Fibroblast of lung (primary cell): ENCODE data around the gene SEC61A1.

Experiments used
- EZH2 ChIP-seq: IDR thresholded peaks from 2 replicates; pipeline ENCODE4 v1.5.1; 2012; ENCODE audit warnings: low read length, control low read depth, mild to moderate bottlenecking; ENCODE audit errors: missing control alignments
- TF ChIP-seq, protein P1 (sequence below), 2 donors: IDR thresholded peaks in 1 of 2; conservative IDR thresholded peaks in 1 of 2; 1 replicate in 1 of 2; 2 replicates in 1 of 2; pipeline ENCODE4 v1.5.1; 2011 to 2012; ENCODE audit warnings: low read length in 2 of 2, control low read depth in 1 of 2, inconsistent platforms in 1 of 2, low read depth in 1 of 2, mild to moderate bottlenecking in 1 of 2

DNA sequence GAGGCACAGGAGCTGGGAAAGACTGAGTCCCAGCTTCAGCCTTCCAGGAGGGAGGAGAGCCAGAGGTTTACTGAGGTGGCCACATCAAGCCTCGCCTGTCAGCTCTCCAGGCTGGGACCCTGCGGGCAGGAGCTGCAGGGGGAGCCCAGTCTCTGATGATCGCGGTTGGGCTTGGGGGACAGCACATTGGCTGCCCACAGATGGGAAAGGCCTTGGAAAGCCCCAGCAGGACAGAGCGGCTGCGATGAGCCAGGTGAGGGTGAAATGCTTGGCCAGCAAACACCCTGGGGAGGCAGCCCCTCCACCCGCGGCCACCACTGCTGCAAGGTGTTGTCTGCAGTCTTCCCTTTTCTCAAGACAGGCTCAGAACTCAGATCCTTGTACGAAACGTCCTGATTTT lies 31.2 kb downstream of the SEC61A1 start:
- TF ChIP-seq EZH2 = no peak
- TF ChIP-seq, protein P1, sequence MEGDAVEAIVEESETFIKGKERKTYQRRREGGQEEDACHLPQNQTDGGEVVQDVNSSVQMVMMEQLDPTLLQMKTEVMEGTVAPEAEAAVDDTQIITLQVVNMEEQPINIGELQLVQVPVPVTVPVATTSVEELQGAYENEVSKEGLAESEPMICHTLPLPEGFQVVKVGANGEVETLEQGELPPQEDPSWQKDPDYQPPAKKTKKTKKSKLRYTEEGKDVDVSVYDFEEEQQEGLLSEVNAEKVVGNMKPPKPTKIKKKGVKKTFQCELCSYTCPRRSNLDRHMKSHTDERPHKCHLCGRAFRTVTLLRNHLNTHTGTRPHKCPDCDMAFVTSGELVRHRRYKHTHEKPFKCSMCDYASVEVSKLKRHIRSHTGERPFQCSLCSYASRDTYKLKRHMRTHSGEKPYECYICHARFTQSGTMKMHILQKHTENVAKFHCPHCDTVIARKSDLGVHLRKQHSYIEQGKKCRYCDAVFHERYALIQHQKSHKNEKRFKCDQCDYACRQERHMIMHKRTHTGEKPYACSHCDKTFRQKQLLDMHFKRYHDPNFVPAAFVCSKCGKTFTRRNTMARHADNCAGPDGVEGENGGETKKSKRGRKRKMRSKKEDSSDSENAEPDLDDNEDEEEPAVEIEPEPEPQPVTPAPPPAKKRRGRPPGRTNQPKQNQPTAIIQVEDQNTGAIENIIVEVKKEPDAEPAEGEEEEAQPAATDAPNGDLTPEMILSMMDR (conservative IDR thresholded peaks at IDR 0.05 in 1 of 2, IDR thresholded peaks at IDR 0.05 in 1 of 2; ENCODE audit: low read depth in 1 of 2, low read length in 2 of 2) = no peak
